SHP77 (cell line): Measurements from ENCODE around the gene LBX2.
A peak's percentile ranks its signal among the peaks of the same experiment; 100 is the strongest.

ENCODE experiments used
- DNase-seq, 2 experiments: peaks; one replicate each; lab custom pipeline; 2025; lab: John Stamatoyannopoulos, UW

The LBX2 gene

DNA sequence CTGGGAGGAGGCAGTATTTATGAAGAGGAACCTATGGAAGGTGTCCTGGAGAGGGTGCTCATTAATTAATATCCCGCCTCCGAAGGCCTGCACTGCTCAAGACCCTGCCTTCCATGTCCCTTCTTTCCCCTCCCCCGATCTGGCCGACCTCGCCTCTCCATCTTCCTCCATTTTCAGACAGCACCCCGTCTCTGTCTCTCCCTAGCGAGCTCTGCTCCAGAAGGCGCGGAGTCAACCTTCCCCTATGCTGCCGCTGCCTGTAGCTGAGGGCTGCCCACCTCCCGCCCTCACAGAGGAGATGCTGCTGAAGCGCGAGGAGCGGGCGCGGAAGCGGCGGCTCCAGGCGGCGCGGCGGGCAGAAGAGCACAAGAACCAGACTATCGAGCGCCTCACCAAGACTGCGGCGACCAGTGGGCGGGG lies 42.3 kb downstream of the LBX2 start:
- no peak for DNase-seq

DNA sequence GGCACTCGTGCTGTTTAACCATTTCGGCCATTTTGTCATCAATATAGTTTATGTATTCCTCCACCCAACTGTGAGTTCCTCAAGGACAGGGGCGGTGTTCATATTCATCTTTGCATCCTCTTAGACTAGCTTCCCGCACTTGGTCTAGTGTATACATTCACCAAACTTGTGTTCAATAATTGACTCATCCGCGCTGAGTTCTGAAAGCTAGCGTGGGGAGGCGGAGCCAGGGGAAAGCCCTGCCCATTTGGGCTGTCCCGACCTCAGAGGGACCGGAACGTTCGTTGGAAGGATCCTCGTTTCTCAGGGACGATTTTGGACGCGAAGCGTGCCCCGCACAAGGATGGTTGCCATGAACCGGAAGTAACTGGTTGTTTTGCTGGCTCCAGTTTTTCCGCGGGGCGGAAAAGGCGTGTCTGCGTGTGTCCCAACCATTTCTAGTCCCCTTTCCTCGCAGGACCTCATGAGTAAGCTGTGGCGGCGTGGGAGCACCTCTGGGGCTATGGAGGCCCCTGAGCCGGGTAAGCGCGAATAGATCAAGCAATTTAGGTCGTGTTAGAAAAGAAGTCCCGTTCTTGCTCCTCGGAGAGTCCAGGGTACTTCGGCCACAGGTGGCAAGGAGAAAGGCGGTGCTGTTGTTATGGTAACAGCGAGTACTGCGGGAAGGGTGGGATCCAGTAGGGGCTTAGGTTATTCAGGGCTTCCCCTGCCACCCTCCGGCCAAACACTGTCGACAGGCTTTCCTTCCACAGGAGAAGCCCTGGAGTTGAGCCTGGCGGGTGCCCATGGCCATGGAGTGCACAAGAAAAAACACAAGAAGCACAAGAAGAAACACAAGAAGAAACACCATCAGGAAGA lies 44.5 kb downstream of the LBX2 start, which contains the start of gene INO80B:
TSS of gene INO80B (plus strand) at position 434 of the 858 bp plus-strand sequence. CDS start at position 464, 30 bp downstream.
- DNase-seq, result peak; percentile 90 to 95

DNA sequence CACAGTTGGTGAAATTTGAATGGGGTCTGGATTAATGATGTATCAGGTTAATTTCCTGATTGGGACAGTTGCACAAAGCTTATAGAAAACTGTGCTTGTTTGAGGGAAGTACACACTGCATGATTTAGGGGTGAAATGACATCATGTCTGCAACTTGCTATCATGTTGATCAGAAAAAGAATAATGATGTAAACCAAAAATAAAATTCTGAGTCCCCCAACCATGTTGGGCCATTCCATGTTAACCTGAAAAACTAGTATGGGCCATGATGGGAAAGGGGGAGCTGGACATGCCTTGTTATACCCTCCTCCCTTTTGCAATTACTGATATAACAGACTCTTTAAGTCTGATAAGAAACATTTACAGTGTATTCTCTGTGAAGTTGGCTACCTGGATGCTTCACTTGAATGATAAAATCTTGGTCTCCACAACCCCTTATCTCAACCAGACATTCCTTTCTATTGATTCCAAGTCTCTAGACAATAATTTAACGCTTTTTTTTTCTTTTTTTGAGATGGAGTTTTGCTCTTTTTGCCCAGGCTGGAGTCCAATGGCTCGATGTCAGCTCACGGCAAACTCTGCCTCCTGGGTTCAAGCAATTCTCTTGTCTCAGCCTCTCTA lies 48.7 kb downstream of the LBX2 start:
- DNase-seq, result no peak

DNA sequence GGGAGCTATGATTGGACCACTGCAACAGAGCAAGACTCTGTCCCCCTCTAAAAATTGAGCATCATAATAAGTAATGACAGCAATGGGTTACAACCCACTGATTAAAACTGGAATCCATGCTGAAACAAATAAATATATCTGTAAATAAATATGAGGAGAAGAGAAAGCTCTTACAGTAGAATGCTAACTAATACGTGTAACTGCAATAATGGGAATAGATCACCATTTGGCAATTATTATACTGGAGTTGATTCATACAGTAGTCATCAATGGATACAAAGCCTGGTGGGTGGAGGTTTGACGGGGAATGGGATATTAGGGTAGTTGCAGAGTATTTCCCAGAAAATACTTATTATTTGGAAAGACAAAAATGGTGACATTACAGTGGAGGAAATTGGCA lies 50.6 kb downstream of the LBX2 start:
- DNase-seq, result no peak
